ENCODE measurements around the gene OPHN1. TPM values are rescaled to one million over a fixed set of nuclear protein-coding genes. Genes with fewer than 3 reads are reported as not detected.

OPHN1 gene
- polyA plus RNA-seq, 3 donors, result 0.20 to 0.82 (median 0.73) TPM

- intact Hi-C loops (cut with micrococcal nuclease), result no loop called here
- Histone ChIP-seq H3K9ac (ENCODE audit: insufficient read depth, low read length, poor library complexity, severe bottlenecking) (no peak overlapping the region), H2AFZ (ENCODE audit: insufficient read depth, low read depth, low read length, poor library complexity, severe bottlenecking) (no peak overlapping the region), H3K4me3 (replicated peaks in 1 of 3; ENCODE audit: low read depth in 2 of 3, low read length in 3 of 3) (no peak overlapping the region), H3K36me3 (replicated peaks in 1 of 2; ENCODE audit: control insufficient read depth in 1 of 2, insufficient read depth in 2 of 2, low read length in 2 of 2) (no peaks in the 10 kb centered on the region), H3K4me1 (ENCODE audit: control insufficient read depth in 1 of 2, insufficient read depth in 2 of 2, low read length in 2 of 2) (no peaks in the 10 kb centered on the region), H3K27me3 (ENCODE audit: control insufficient read depth in 2 of 2, insufficient read depth in 2 of 2, low read length in 2 of 2) (no peaks in the 10 kb centered on the region), H3K4me2 (replicated peaks; ENCODE audit: extremely low read depth, low read length, poor library complexity, severe bottlenecking) (no peak overlapping the region), H4K20me1 (ENCODE audit: insufficient read depth, low read length) (no peaks in the 10 kb centered on the region), H3K79me2 (ENCODE audit: insufficient read depth, low read length) (no peaks in the 10 kb centered on the region), H3K27ac (ENCODE audit: low read depth in 1 of 2, low read length in 2 of 2) (no peak overlapping the region), H3K9me3 (replicated peaks in 1 of 2; ENCODE audit: control insufficient read depth in 1 of 2, insufficient read depth in 1 of 2, low read length in 2 of 2) (no peaks in the 10 kb centered on the region)
- DNase-seq, result no peak
- H3K27me3 Mint-ChIP-seq (ENCODE audit: low read depth in 3 of 3), result peaks cover 1 to 12% (median 2%) of the 10 kb centered on the region in 3 donors
- peaks cover 0 to 2% (median 0%) of the 10 kb centered on the region in 7 donors for H3K9me3 Mint-ChIP-seq
- WGBS (ENCODE audit: insufficient coverage), result no CpG with 5 or more reads among the region's 1 CpG
- no peak overlapping the region for H3K27ac Mint-ChIP-seq
- TF ChIP-seq CTCF (IDR thresholded peaks at IDR 0.05), result no peak
- H3K4me1 Mint-ChIP-seq, result peaks cover 2% of the 10 kb centered on the region
- no peak overlapping the region for H3K4me3 Mint-ChIP-seq
- H3K36me3 Mint-ChIP-seq, result no peaks in the 10 kb centered on the region
Observed at GRCh38 chrX:68463880-68464279, 30.6 kb upstream of the OPHN1 start.

GRCh38 chrX:68462653-68463052 is 29.4 kb upstream of the OPHN1 start:
- no CpG with 5 or more reads among the region's 8 CpGs for WGBS (ENCODE audit: insufficient coverage)
- peaks cover 2% of the 10 kb centered on the region for H3K4me1 Mint-ChIP-seq
- H2AFZ ChIP-seq (ENCODE audit: insufficient read depth, low read depth, low read length, poor library complexity, severe bottlenecking), result no peak overlapping the region
- H3K4me1 ChIP-seq (ENCODE audit: control insufficient read depth in 1 of 2, insufficient read depth in 2 of 2, low read length in 2 of 2), result no peaks in the 10 kb centered on the region
- no peaks in the 10 kb centered on the region for H3K79me2 ChIP-seq (ENCODE audit: insufficient read depth, low read length)
- peaks cover 0 to 11% (median 2%) of the 10 kb centered on the region in 3 donors for H3K27me3 Mint-ChIP-seq (ENCODE audit: low read depth in 3 of 3)
- peak; percentile 43 for TF ChIP-seq CTCF (IDR thresholded peaks at IDR 0.05)
- no peaks in the 10 kb centered on the region for H4K20me1 ChIP-seq (ENCODE audit: insufficient read depth, low read length)
- H3K27ac Mint-ChIP-seq, result no peak overlapping the region
- no peak overlapping the region for H3K4me3 ChIP-seq (replicated peaks in 1 of 3; ENCODE audit: low read depth in 2 of 3, low read length in 3 of 3)
- no peaks in the 10 kb centered on the region for H3K9me3 ChIP-seq (replicated peaks in 1 of 2; ENCODE audit: control insufficient read depth in 1 of 2, insufficient read depth in 1 of 2, low read length in 2 of 2)
- intact Hi-C loops (cut with micrococcal nuclease), result no loop called here
- no peak overlapping the region for H3K27ac ChIP-seq (ENCODE audit: low read depth in 1 of 2, low read length in 2 of 2)
- no peaks in the 10 kb centered on the region for H3K36me3 Mint-ChIP-seq
- H3K4me2 ChIP-seq (replicated peaks; ENCODE audit: extremely low read depth, low read length, poor library complexity, severe bottlenecking), result no peak overlapping the region
- H3K27me3 ChIP-seq (ENCODE audit: control insufficient read depth in 2 of 2, insufficient read depth in 2 of 2, low read length in 2 of 2), result no peaks in the 10 kb centered on the region
- H3K9me3 Mint-ChIP-seq, result peaks cover 0 to 2% (median 0%) of the 10 kb centered on the region in 7 donors
- DNase-seq, result peak in 2 of 3 donors; percentile 1 to 8
- H3K36me3 ChIP-seq (replicated peaks in 1 of 2; ENCODE audit: control insufficient read depth in 1 of 2, insufficient read depth in 2 of 2, low read length in 2 of 2), result no peaks in the 10 kb centered on the region
- H3K4me3 Mint-ChIP-seq, result no peak overlapping the region
- H3K9ac ChIP-seq (ENCODE audit: insufficient read depth, low read length, poor library complexity, severe bottlenecking), result no peak overlapping the region

All from CD14-positive monocyte (primary cell).